ENCODE data around the gene BCL2L13. TPM values are rescaled to one million over a fixed set of nuclear protein-coding genes. Genes with fewer than 3 reads are reported as not detected.
"Not testable (repeated sequence)": the region's sequence is repeated elsewhere in the genome, so short reads cannot be mapped to it uniquely, and the experiment has no call there.

Gene BCL2L13
- total RNA-seq, 1 donor, result 25.9 TPM

- Histone ChIP-seq H3K9me3 (ENCODE audit: low read depth, low read length) (no peaks in the 10 kb centered on the region), H3K27me3 (ENCODE audit: insufficient read depth, low read length) (no peaks in the 10 kb centered on the region), H3K4me1 (ENCODE audit: insufficient read depth, low read length) (no peaks in the 10 kb centered on the region), H3K4me3 (ENCODE audit: low read length) (no peak overlapping the region)
Observed at GRCh38 chr22:17742527-17742902, 104.0 kb downstream of the BCL2L13 start.

- no peaks in the 10 kb centered on the region for H3K4me1 ChIP-seq (ENCODE audit: insufficient read depth, low read length)
- H3K27me3 ChIP-seq (ENCODE audit: insufficient read depth, low read length), result no peaks in the 10 kb centered on the region
- H3K9me3 ChIP-seq (ENCODE audit: low read depth, low read length), result no peaks in the 10 kb centered on the region
- H3K4me3 ChIP-seq (ENCODE audit: low read length), result no peak overlapping the region
Observed at GRCh38 chr22:17743661-17744411, 105.3 kb downstream of the BCL2L13 start.

DNA sequence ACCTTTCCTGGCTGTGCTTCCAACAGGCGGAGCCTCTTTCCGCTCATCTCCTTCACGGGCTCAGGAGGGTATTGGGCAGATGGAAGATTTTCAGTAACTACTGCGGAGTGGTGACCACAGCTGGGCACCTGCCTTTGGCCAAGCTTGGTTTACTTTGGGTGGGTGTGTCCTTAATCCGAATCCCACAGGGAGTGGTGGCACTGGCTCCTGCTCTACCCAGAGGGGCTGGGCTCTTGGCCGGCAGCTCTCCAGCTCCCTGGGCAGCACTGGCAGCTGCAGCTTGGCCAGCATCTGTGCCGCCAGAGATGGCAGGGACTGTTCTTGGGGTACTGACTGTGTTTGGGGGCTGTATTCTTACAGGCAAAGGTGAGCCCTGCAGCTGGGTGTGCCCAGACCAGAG lies 105.9 kb downstream of the BCL2L13 start:
- no peak overlapping the region for H3K4me3 ChIP-seq (ENCODE audit: low read length)
- no peaks in the 10 kb centered on the region for H3K9me3 ChIP-seq (ENCODE audit: low read depth, low read length)
- no peaks in the 10 kb centered on the region for H3K27me3 ChIP-seq (ENCODE audit: insufficient read depth, low read length)
- no peaks in the 10 kb centered on the region for H3K4me1 ChIP-seq (ENCODE audit: insufficient read depth, low read length)

- no peaks in the 10 kb centered on the region for H3K4me1 ChIP-seq (ENCODE audit: insufficient read depth, low read length)
- no peak overlapping the region for H3K4me3 ChIP-seq (ENCODE audit: low read length)
- H3K9me3 ChIP-seq (ENCODE audit: low read depth, low read length), result no peaks in the 10 kb centered on the region
- no peaks in the 10 kb centered on the region for H3K27me3 ChIP-seq (ENCODE audit: insufficient read depth, low read length)
Observed at GRCh38 chr22:17746916-17747315, 108.4 kb downstream of the BCL2L13 start.

- Histone ChIP-seq H3K4me1 (ENCODE audit: insufficient read depth, low read length) (no peaks in the 10 kb centered on the region), H3K27me3 (ENCODE audit: insufficient read depth, low read length) (no peaks in the 10 kb centered on the region), H3K9me3 (ENCODE audit: low read depth, low read length) (no peaks in the 10 kb centered on the region), H3K4me3 (ENCODE audit: low read length) (no peak overlapping the region)
Observed at GRCh38 chr22:17748555-17749353, 110.2 kb downstream of the BCL2L13 start.

DNA sequence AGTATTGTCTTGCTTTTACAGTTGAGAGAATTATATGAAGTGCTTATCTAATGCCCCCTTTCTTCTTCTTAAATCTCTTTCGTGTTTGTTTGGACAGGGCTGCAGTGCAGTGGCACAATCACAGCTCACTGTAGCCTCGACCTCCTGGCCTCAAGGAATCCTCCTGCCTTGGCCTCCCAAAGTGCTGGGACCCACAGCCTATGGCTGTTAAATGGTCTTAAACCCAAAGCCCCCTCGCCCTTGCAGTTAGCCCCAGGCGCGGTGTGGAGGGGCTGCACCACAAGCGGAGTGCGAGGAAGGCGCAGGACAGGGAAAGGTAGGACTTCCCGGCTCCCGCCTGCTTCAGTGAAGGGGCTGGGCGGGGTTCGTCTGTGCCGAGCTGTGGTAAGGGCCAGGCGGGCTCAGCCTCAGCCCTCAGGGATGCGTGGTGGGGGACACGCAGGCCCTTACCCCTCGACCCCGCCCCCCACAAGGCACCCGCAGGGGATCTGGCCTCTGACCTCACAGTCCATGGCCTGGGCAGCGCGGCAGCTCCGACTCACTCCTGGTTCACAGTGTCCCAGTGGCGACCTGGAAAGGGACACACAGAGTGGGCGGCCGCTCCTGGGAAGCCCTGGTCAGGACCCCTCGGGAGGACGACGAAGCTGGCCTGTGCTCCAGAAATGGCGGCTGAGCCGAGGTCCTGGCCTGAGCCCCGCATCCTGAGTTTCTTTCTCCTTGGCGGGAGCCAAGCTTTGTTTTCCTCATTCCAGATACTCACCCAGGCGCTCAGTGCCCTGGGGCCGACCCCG lies 111.2 kb downstream of the BCL2L13 start:
- no peaks in the 10 kb centered on the region for H3K4me1 ChIP-seq (ENCODE audit: insufficient read depth, low read length)

GRCh38 chr22:17751596-17751995 lies 113.0 kb downstream of the BCL2L13 start:
- no peaks in the 10 kb centered on the region for H3K9me3 ChIP-seq (ENCODE audit: low read depth, low read length)
- H3K4me1 ChIP-seq (ENCODE audit: insufficient read depth, low read length), result no peaks in the 10 kb centered on the region
- H3K4me3 ChIP-seq (ENCODE audit: low read length), result no peak overlapping the region
- no peaks in the 10 kb centered on the region for H3K27me3 ChIP-seq (ENCODE audit: insufficient read depth, low read length)

More for the DNA sequence above, 111.2 kb downstream of the BCL2L13 start:
- H3K27me3 ChIP-seq (ENCODE audit: insufficient read depth, low read length), result no peaks in the 10 kb centered on the region
- H3K4me3 ChIP-seq (ENCODE audit: low read length), result no peak overlapping the region
- no peaks in the 10 kb centered on the region for H3K9me3 ChIP-seq (ENCODE audit: low read depth, low read length)

GRCh38 chr22:17753401-17753989 lies 114.9 kb downstream of the BCL2L13 start:
- H3K4me1 ChIP-seq (ENCODE audit: insufficient read depth, low read length), result peaks cover 4% of the 10 kb centered on the region
- no peak overlapping the region for H3K4me3 ChIP-seq (ENCODE audit: low read length)
- no peaks in the 10 kb centered on the region for H3K27me3 ChIP-seq (ENCODE audit: insufficient read depth, low read length)
- no peaks in the 10 kb centered on the region for H3K9me3 ChIP-seq (ENCODE audit: low read depth, low read length)

DNA sequence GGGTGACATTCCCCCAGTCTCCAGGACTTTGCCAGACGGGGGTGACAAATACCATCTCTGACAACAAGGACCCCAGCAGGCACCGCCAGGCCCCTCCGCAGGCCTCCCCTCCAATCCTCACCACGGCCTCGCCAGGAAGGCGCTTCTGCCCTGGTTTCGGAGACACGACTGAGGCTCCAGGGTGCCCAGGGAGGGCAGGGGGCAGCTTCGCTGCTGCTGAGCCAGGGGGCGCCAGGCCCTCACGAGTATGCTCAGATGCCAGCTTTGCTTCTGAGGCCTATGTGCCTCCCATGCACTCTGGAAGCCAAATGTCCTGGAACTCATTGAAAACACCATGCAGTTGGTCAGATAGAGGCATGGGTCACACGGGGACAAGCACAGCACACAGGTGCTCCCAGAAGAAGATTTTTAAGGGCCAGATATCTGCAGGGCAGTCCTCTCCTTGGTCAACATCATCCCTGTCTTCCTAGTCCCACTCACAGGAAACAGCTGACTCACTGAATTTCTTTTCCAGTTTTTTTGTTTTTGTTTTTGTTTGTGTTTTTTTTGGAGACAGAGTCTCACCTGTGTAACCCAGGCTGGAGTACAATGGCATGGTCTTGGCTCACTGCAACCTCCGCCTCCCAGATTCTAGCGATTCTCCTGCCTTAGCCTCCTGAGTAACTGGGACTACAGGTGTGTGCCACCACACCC lies 115.8 kb downstream of the BCL2L13 start:
- H3K9me3 ChIP-seq (ENCODE audit: low read depth, low read length), result no peaks in the 10 kb centered on the region
- H3K4me1 ChIP-seq (ENCODE audit: insufficient read depth, low read length), result peaks cover 8% of the 10 kb centered on the region
- no peak overlapping the region for H3K4me3 ChIP-seq (ENCODE audit: low read length)
- H3K27me3 ChIP-seq (ENCODE audit: insufficient read depth, low read length), result no peaks in the 10 kb centered on the region

GRCh38 chr22:17761138-17761488 lies 122.6 kb downstream of the BCL2L13 start:
- Histone ChIP-seq H3K4me3 (ENCODE audit: low read length) (no peak overlapping the region), H3K27me3 (ENCODE audit: insufficient read depth, low read length) (no peaks in the 10 kb centered on the region), H3K4me1 (ENCODE audit: insufficient read depth, low read length) (peaks cover 42% of the 10 kb centered on the region), H3K9me3 (ENCODE audit: low read depth, low read length) (no peaks in the 10 kb centered on the region)

- H3K9me3 ChIP-seq (ENCODE audit: low read depth, low read length); H3K27me3 ChIP-seq (ENCODE audit: insufficient read depth, low read length); H3K4me3 ChIP-seq (ENCODE audit: low read length): not testable (repeated sequence)
- H3K4me1 ChIP-seq (ENCODE audit: insufficient read depth, low read length), result peaks cover 50% of the 10 kb centered on the region
Observed at GRCh38 chr22:17763442-17763841, 124.9 kb downstream of the BCL2L13 start.

DNA sequence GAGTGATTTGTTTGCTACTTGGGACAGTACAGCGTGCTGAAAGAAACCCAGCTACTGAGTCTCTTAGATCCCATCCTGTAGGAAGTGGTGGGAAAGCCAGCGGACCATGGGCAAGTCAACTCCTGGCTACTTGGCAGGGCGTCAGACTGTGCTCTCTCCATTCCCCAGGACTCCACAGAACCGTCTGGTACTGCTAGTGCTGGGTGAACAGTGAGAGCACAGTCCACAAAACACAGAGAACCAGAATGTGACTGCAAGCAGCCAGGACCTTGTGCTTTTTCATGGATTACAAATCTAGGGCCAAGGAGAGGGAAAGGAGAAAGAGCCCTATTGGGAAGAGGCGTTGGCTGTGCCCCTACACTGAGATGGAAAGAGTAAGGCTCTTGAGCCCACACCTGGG lies 125.5 kb downstream of the BCL2L13 start:
- H3K4me1 ChIP-seq (ENCODE audit: insufficient read depth, low read length), result peaks cover 56% of the 10 kb centered on the region
- no peaks in the 10 kb centered on the region for H3K9me3 ChIP-seq (ENCODE audit: low read depth, low read length)
- no peak overlapping the region for H3K4me3 ChIP-seq (ENCODE audit: low read length)
- H3K27me3 ChIP-seq (ENCODE audit: insufficient read depth, low read length), result no peaks in the 10 kb centered on the region

DNA sequence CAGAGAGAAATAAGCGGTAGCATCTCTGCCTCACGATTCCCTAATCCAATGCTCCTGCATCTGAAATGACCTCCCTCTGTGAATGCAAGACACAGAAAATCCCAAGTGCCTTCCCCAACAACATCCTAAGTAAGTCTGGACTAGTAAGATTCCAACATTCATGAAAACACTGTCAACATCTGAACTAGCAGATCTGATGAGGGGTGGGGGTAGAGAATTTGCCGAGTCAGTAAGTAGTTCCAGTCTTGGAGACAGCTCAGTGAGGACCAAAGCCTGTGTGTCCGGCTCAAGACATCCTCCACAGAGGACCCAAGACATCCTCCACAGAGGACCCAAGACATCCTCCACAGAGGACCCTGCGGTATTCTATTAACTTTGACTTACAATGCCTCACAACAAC lies 126.3 kb downstream of the BCL2L13 start:
- H3K4me1 ChIP-seq (ENCODE audit: insufficient read depth, low read length), result peaks cover 56% of the 10 kb centered on the region
- not testable (repeated sequence) for H3K9me3 ChIP-seq (ENCODE audit: low read depth, low read length); H3K27me3 ChIP-seq (ENCODE audit: insufficient read depth, low read length); H3K4me3 ChIP-seq (ENCODE audit: low read length)

- Histone ChIP-seq H3K27me3 (ENCODE audit: insufficient read depth, low read length) (no peaks in the 10 kb centered on the region), H3K4me3 (ENCODE audit: low read length) (no peak overlapping the region), H3K9me3 (ENCODE audit: low read depth, low read length) (no peaks in the 10 kb centered on the region), H3K4me1 (ENCODE audit: insufficient read depth, low read length) (peaks cover 62% of the 10 kb centered on the region)
Observed at GRCh38 chr22:17767233-17768065, 128.9 kb downstream of the BCL2L13 start.
